LNCaP clone FGC (cell line): ENCODE results near the gene SRRM2.

Experiments used
- DNase-seq: peaks from one replicate; pipeline ENCODE4 v3.0.0-alpha.2; 2011; ENCODE audit warnings: low read depth
- H3K4me3 ChIP-seq: 2 replicates; pipeline ENCODE4 v1.5.1; 2011; ENCODE audit warnings: mild to moderate bottlenecking, low read depth, low read length, control low read depth
- TF ChIP-seq, protein P1 (sequence below): IDR thresholded peaks from 2 replicates; pipeline ENCODE4 v1.5.1; 2012; ENCODE audit warnings: mild to moderate bottlenecking; ENCODE audit not compliant: control insufficient read depth, insufficient read depth; ENCODE audit errors: extremely low read depth

Gene SRRM2

DNA sequence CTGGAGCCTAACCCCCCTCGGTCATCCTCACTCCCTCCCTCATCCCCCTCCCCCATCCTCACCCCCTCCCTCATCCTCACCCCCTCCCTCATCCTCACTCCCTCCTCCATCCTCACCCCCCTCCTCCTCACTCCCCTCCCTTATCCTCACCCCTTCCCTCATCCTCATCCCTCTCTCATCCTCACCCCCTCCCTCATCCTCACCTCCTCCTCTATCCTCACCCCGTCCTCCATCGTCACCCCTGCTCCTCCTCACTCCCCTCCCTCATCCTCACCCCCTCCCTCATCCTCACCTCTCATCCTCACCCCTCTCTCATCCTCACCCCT, 34.4 kb downstream of the SRRM2 start:
- no peak overlapping the region for H3K4me3 ChIP-seq
- TF ChIP-seq, protein P1, sequence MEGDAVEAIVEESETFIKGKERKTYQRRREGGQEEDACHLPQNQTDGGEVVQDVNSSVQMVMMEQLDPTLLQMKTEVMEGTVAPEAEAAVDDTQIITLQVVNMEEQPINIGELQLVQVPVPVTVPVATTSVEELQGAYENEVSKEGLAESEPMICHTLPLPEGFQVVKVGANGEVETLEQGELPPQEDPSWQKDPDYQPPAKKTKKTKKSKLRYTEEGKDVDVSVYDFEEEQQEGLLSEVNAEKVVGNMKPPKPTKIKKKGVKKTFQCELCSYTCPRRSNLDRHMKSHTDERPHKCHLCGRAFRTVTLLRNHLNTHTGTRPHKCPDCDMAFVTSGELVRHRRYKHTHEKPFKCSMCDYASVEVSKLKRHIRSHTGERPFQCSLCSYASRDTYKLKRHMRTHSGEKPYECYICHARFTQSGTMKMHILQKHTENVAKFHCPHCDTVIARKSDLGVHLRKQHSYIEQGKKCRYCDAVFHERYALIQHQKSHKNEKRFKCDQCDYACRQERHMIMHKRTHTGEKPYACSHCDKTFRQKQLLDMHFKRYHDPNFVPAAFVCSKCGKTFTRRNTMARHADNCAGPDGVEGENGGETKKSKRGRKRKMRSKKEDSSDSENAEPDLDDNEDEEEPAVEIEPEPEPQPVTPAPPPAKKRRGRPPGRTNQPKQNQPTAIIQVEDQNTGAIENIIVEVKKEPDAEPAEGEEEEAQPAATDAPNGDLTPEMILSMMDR, result no peak
- no peak for DNase-seq

DNA sequence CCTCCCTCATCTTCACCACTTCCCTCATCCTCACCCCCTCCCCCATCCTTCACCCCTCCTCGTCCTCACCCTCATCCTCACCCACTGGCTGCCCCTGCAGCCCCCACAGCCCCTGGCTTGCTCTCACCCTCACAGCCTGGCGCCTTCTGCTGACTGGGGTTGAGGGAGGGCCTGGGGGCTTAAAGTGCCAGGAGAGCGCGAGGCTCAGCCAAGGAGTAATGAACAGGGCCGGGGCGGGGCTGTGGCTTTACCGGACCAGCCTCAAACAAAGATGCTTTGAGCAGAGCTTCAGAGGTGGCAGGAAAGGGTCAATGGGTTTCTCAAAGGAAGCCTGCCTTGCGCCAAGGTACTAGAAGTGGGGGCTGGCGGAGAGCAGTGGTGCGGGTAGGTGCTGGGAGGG, 35.0 kb downstream of the SRRM2 start, which contains the start of gene PRSS33:
Gene PRSS33, minus strand, starts transcription at position 155 of the 400 bp plus-strand sequence. CDS start 1,013 bp downstream, outside the sequence.
- DNase-seq, result no peak
- H3K4me3 ChIP-seq, result no peak within 1 kb of the TSS
- TF ChIP-seq, protein P1, result no peak

DNA sequence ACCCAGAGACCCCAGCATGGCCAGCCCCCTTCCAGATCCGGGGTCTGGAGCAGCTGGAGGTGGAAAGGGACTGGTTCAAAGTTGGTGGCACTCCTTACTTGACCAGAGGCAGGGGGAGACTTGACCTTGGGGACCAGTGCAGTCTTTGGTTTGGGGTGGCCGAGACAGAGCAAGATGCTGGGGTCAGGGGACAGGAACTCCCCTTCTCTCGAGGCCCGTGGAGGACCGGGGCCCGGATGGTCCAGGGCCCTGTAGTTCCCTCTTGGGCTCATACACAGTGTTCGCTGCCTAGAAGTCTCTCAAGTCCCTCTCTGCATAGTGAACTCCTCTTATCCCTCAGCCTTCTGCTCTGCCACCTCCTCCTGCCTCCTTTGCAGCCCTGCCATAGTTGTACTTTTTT, 35.5 kb downstream of the SRRM2 start:
- H3K4me3 ChIP-seq, result no peak overlapping the region
- DNase-seq, result no peak
- TF ChIP-seq, protein P1, result no peak

DNA sequence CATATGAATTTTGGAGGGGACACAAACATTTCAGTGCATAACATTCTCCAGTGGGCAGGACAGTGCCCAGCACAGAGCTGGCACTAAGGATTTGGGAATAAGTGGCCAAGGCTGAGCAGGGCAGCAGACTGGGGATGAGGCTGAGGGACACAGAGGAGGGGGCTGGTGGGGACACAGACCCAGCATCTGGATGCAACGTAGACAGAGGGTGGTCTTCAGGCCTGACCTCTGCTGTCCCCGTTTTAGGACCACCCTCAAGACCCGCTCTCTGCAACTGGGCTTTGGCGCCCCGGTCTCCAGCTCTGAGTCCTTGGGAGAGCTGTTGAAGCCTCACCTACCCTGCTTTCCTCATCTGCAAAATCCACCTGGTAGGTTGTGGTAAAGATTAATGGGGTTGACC, 38.2 kb downstream of the SRRM2 start:
- TF ChIP-seq, protein P1, result no peak
- no peak for DNase-seq
- H3K4me3 ChIP-seq, result no peak overlapping the region

DNA sequence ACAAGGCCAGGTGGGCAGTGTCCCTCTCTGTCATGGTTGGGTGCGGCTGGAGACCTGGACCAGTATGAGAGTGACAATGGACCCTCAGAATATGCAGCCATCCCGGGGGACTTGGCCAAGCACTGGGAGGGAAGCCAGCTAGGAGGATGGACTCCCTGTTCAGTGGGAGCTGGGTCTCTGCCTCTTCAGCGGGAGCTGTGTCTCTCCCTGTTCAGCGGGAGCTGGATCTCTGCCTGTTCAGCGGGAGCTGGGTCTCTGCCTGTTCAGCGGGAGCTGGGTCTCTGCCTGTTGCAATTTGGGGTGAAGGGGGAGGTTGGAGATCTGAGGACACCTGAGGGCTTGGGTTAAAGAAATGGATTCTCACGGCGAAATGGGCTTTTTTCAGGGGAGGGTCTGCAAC, 38.7 kb downstream of the SRRM2 start:
- H3K4me3 ChIP-seq, result no peak overlapping the region
- TF ChIP-seq, protein P1, result no peak
- DNase-seq, result no peak

DNA sequence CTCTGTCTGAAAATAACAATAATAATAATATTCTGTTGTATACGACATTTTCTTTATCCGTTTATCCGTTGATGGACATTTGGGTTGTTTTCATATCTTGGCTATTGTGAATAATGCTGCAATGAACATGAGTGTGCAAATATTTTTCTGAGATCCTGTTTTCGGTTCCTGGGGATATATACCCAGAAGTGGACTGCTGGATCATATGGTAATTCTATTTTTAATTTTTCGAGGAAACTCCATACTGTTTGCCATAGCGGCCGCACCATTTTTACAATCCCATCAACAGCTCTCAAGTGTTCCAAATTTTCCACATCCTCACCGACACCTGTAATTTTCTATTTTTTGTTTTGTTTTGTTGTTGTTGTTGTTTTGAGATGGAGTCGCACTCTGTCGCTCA, 40.5 kb downstream of the SRRM2 start:
- TF ChIP-seq, protein P1, result no peak
- H3K4me3 ChIP-seq, result no peak overlapping the region
- no peak for DNase-seq

DNA sequence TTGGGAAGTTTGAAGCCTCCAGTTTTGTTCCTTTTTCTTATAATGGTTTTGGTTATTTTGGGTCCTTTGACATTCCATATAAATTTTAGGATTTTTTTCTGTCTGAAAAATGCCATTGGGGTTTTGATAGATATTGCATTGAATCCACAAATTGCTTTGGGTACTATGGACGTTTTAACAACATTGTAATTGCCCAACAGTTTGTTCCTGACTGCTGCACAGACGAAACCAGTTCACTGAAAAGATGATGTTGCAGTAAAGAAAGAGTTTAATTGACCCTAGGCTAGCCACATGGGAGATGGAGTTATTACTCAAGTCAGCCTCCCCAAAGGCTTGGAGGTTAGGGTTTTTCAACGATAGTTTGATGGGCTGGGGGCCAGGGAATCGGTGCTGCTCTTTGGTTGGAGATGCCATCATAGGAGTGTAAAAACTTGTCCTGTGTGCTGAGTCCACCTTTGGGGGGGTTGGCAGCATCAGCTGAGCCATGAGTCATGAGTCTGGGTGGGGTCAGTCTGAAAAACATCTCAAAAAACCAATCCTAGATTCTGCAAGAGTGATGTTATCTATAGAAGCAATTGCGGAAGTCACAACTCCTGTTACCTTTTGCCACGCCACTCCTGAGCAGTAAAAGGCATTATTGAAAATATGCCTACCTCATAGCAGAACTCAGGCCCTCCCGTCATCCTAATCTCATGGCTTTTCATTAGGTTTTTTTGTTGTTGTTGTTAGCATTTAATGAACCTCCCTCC, 43.1 kb downstream of the SRRM2 start:
- DNase-seq, result no peak
- H3K4me3 ChIP-seq, result no peak overlapping the region
- TF ChIP-seq, protein P1, result no peak
